ENCODE data around the gene BGN. TPM values are rescaled to one million over a fixed set of nuclear protein-coding genes. Genes with fewer than 3 reads are reported as not detected.

BGN gene
- total and polyA plus RNA-seq, 2 experiments from 2014 or later: 129 to 308 TPM

GRCh38 chrX:153513265-153513664 lies 18.5 kb downstream of the BGN start:
- no peak overlapping the region for H2AFZ ChIP-seq
- no peak overlapping the region for H3K4me2 ChIP-seq (ENCODE audit: unreplicated experiment)
- in situ Hi-C loops (cut with MboI): no loop called here
- H3K9me3 ChIP-seq (ENCODE audit: low read depth): no peaks in the 10 kb centered on the region
- TF ChIP-seq EZH2 (IDR thresholded peaks at IDR 0.05; ENCODE audit: insufficient read depth, poor library complexity, severe bottlenecking) (no peak), EZH2phosphoT487 (IDR thresholded peaks at IDR 0.05; ENCODE audit: insufficient read depth, low read depth) (no peak)
- no peak overlapping the region for H3K9ac ChIP-seq
- no peaks in the 10 kb centered on the region for H3F3A ChIP-seq (ENCODE audit: insufficient read depth)
- H3K4me1 ChIP-seq (ENCODE audit: insufficient read depth): no peaks in the 10 kb centered on the region
- H3K9me2 ChIP-seq (ENCODE audit: insufficient read depth): no peaks in the 10 kb centered on the region
- H4K20me1 ChIP-seq (ENCODE audit: insufficient read depth): no peaks in the 10 kb centered on the region
- H3K36me3 ChIP-seq (ENCODE audit: low read depth): no peaks in the 10 kb centered on the region
- no peaks in the 10 kb centered on the region for H3K79me2 ChIP-seq (ENCODE audit: insufficient read depth)
- 28 to 50% methylated on average over 2 to 4 of the region's 5 CpGs for WGBS, 2 experiments (ENCODE audit: low coverage in 1 of 2, low lambda C conversion rate in 2 of 2, missing lambda C conversion rate in 2 of 2)
- H3K27ac ChIP-seq: no peak overlapping the region
- no peaks in the 10 kb centered on the region for H3K27me3 ChIP-seq (replicated peaks; ENCODE audit: insufficient read depth)
- no peak overlapping the region for H3K4me3 ChIP-seq
- no peak for DNase-seq

GRCh38 chrX:153514259-153514658 lies 19.5 kb downstream of the BGN start:
- in situ Hi-C loops (cut with MboI): no loop called here
- no peaks in the 10 kb centered on the region for H4K20me1 ChIP-seq (ENCODE audit: insufficient read depth)
- H3K9ac ChIP-seq: no peak overlapping the region
- H3K9me2 ChIP-seq (ENCODE audit: insufficient read depth): no peaks in the 10 kb centered on the region
- H3F3A ChIP-seq (ENCODE audit: insufficient read depth): no peaks in the 10 kb centered on the region
- H2AFZ ChIP-seq: no peak overlapping the region
- no peaks in the 10 kb centered on the region for H3K36me3 ChIP-seq (ENCODE audit: low read depth)
- H3K9me3 ChIP-seq (ENCODE audit: low read depth): no peaks in the 10 kb centered on the region
- H3K4me3 ChIP-seq: no peak overlapping the region
- H3K4me2 ChIP-seq (ENCODE audit: unreplicated experiment): no peak overlapping the region
- H3K27me3 ChIP-seq (replicated peaks; ENCODE audit: insufficient read depth): no peaks in the 10 kb centered on the region
- no peak for TF ChIP-seq EZH2 (IDR thresholded peaks at IDR 0.05; ENCODE audit: insufficient read depth, poor library complexity, severe bottlenecking)
- no peak for TF ChIP-seq EZH2phosphoT487 (IDR thresholded peaks at IDR 0.05; ENCODE audit: insufficient read depth, low read depth)
- H3K4me1 ChIP-seq (ENCODE audit: insufficient read depth): no peaks in the 10 kb centered on the region
- DNase-seq: no peak
- WGBS, 2 experiments (ENCODE audit: low coverage in 1 of 2, low lambda C conversion rate in 2 of 2, missing lambda C conversion rate in 2 of 2): 64% methylated on average over 9 of the region's 9 CpGs; no CpG with 5 or more reads in 1 of the 2 experiments
- H3K27ac ChIP-seq: no peak overlapping the region
- H3K79me2 ChIP-seq (ENCODE audit: insufficient read depth): no peaks in the 10 kb centered on the region

DNA sequence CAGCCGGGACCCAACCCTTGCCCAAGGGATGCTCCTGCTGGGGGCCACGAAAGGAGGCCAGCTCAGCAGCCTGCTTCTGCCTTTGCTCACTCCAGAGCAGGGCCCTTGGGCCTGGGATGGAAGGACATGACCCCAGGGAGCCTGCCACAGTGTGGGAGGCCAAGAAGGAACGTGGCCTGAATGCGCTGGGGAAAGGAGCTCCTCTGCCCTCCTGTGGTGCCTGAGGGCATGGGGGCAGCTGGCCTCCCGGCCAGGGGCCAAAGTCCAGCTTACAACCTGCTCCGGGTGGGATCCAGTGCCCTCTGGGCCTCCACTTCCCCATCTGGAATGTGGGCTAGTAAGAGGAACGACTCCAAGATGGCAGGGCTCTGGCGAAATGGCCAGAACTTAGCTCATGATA lies 20.7 kb downstream of the BGN start:
- no peaks in the 10 kb centered on the region for H3K9me2 ChIP-seq (ENCODE audit: insufficient read depth)
- no peak overlapping the region for H3K4me2 ChIP-seq (ENCODE audit: unreplicated experiment)
- no peak for DNase-seq
- H3K4me1 ChIP-seq (ENCODE audit: insufficient read depth): 0 out of 2 replicates have a peak, but pooled peaks cover 5% of the 10 kb centered on the region
- 29 to 38% methylated on average over 6 to 8 of the region's 8 CpGs for WGBS, 2 experiments (ENCODE audit: low coverage in 1 of 2, low lambda C conversion rate in 2 of 2, missing lambda C conversion rate in 2 of 2)
- no peak for TF ChIP-seq EZH2phosphoT487 (IDR thresholded peaks at IDR 0.05; ENCODE audit: insufficient read depth, low read depth)
- TF ChIP-seq EZH2 (IDR thresholded peaks at IDR 0.05; ENCODE audit: insufficient read depth, poor library complexity, severe bottlenecking): no peak
- no peak overlapping the region for H3K9ac ChIP-seq
- H3K4me3 ChIP-seq: no peak overlapping the region
- no peaks in the 10 kb centered on the region for H3K27me3 ChIP-seq (replicated peaks; ENCODE audit: insufficient read depth)
- H2AFZ ChIP-seq: no peak overlapping the region
- H4K20me1 ChIP-seq (ENCODE audit: insufficient read depth): no peaks in the 10 kb centered on the region
- H3K9me3 ChIP-seq (ENCODE audit: low read depth): no peaks in the 10 kb centered on the region
- in situ Hi-C loops (cut with MboI): no loop called here
- H3K79me2 ChIP-seq (ENCODE audit: insufficient read depth): no peaks in the 10 kb centered on the region
- no peak overlapping the region for H3K27ac ChIP-seq
- H3F3A ChIP-seq (ENCODE audit: insufficient read depth): no peaks in the 10 kb centered on the region
- no peaks in the 10 kb centered on the region for H3K36me3 ChIP-seq (ENCODE audit: low read depth)

- Histone ChIP-seq H3K4me3 (no peak overlapping the region), H3K9me2 (ENCODE audit: insufficient read depth) (no peaks in the 10 kb centered on the region), H3K9me3 (ENCODE audit: low read depth) (no peaks in the 10 kb centered on the region), H3F3A (ENCODE audit: insufficient read depth) (0 out of 2 replicates have a peak, but pooled peaks cover 4% of the 10 kb centered on the region), H3K79me2 (ENCODE audit: insufficient read depth) (no peaks in the 10 kb centered on the region), H3K36me3 (ENCODE audit: low read depth) (no peaks in the 10 kb centered on the region), H3K27ac (no peak overlapping the region), H2AFZ (no peak overlapping the region), H4K20me1 (ENCODE audit: insufficient read depth) (no peaks in the 10 kb centered on the region), H3K4me1 (ENCODE audit: insufficient read depth) (0 out of 2 replicates have a peak, but pooled peaks cover 9% of the 10 kb centered on the region), H3K9ac (no peak overlapping the region), H3K4me2 (ENCODE audit: unreplicated experiment) (no peak overlapping the region), H3K27me3 (replicated peaks; ENCODE audit: insufficient read depth) (no peaks in the 10 kb centered on the region)
- in situ Hi-C loops (cut with MboI): no loop called here
- no peak for DNase-seq
- 17 to 19% methylated on average over 6 of the region's 9 CpGs for WGBS, 2 experiments (ENCODE audit: low coverage in 1 of 2, low lambda C conversion rate in 2 of 2, missing lambda C conversion rate in 2 of 2)
- TF ChIP-seq EZH2 (IDR thresholded peaks at IDR 0.05; ENCODE audit: insufficient read depth, poor library complexity, severe bottlenecking) (no peak), EZH2phosphoT487 (IDR thresholded peaks at IDR 0.05; ENCODE audit: insufficient read depth, low read depth) (no peak)
These were observed 21.3 kb downstream of the BGN start for GRCh38 chrX:153516073-153516472.

DNA sequence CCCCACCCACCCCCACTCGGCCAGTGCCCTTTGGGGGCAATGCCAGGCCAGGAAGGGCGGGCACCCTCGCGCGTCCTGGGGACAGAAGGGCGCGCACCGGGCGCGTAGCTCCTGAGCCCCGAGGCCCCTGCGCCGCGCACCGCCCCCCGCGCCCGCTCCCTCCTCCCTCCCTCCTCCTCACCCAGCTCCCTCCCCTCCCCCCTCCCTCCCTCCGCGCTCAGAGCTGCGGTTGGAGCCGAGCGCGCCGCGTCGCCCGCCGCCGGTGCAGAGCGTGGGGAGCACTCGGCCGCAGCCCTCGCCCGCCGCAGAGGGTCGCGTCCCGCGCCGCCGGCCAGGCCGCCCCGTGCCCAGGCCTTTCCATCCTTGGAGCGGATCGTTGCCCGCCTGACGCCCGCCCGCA lies 22.6 kb downstream of the BGN start, which contains the start of gene ATP2B3:
TSS of gene ATP2B3 (plus strand) at position 220 of the 400 bp plus-strand sequence. CDS start 18,606 bp downstream, outside the sequence.
- no peaks in the 10 kb centered on the region for H3K27me3 ChIP-seq (replicated peaks; ENCODE audit: insufficient read depth)
- DNase-seq: no peak
- H3K4me3 ChIP-seq: no peak within 1 kb of the TSS
- H3K4me2 ChIP-seq (ENCODE audit: unreplicated experiment): no peak within 1 kb of the TSS
- no peaks in the 10 kb centered on the region for H4K20me1 ChIP-seq (ENCODE audit: insufficient read depth)
- TF ChIP-seq EZH2phosphoT487 (IDR thresholded peaks at IDR 0.05; ENCODE audit: insufficient read depth, low read depth) (no peak), EZH2 (IDR thresholded peaks at IDR 0.05; ENCODE audit: insufficient read depth, poor library complexity, severe bottlenecking) (no peak)
- H3K36me3 ChIP-seq (ENCODE audit: low read depth): no peaks in the 10 kb centered on the region
- no peaks in the 10 kb centered on the region for H3K79me2 ChIP-seq (ENCODE audit: insufficient read depth)
- WGBS, 2 experiments (ENCODE audit: low coverage in 1 of 2, low lambda C conversion rate in 2 of 2, missing lambda C conversion rate in 2 of 2): 0% methylated on average over 14 of the region's 50 CpGs; no CpG with 5 or more reads in 1 of the 2 experiments
- H3K9me3 ChIP-seq (ENCODE audit: low read depth): no peaks in the 10 kb centered on the region
- no peaks in the 10 kb centered on the region for H3K9me2 ChIP-seq (ENCODE audit: insufficient read depth)
- in situ Hi-C loops (cut with MboI): no loop called here
- no peak within 1 kb of the TSS for H3K27ac ChIP-seq
- H3K9ac ChIP-seq: no peak within 1 kb of the TSS
- H3K4me1 ChIP-seq (ENCODE audit: insufficient read depth): peaks cover 13% of the 10 kb centered on the region; the same call in 1 of the 2 replicates
- no peak within 1 kb of the TSS for H2AFZ ChIP-seq
- H3F3A ChIP-seq (ENCODE audit: insufficient read depth): 0 out of 2 replicates have a peak, but pooled peaks cover 4% of the 10 kb centered on the region

Data from GM23248 (cell line).